NCI-H526 treated with DMSO at 0.1 percent for 48 hours (cell line): Measurements from ENCODE around the gene FMO2.

Experiments used
- DNase-seq: peaks from one replicate; lab custom pipeline; 2025; lab: John Stamatoyannopoulos, UW

The FMO2 gene

DNA sequence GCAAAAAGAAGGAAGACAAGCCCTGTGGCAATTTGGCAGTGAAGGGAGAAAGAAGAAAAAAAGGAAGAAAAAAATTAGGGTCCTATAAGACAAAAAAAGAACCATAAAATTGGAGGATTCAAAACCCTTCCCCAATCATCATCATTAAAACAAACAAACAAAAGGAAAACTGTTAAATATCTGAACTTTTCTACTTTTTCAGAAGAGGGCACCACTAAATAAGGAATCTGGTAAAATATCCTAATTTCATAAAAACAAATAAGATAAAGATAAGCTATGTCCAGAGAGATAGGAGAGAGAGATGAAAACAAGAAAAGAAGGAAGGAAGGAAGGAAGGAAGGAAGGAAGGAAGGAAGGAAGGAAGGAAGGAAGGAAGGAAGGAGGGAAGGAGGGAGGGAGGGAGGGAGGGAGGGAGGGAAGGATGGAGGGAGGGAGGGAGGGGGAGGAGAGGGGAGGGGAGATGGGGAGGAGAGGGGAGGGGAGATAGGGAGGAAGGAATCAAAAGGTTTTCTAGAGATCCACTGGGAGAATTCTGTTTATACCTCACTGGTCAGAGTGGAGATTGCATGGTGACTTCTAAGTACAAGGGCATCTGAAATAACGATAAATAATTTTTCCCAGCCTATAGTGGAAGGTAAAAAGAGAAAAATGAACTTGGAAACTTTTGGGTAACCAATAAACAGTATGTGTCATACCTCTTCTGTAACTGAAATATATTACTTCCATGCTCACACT lies 10.4 kb upstream of the FMO2 start:
- no peak for DNase-seq

DNA sequence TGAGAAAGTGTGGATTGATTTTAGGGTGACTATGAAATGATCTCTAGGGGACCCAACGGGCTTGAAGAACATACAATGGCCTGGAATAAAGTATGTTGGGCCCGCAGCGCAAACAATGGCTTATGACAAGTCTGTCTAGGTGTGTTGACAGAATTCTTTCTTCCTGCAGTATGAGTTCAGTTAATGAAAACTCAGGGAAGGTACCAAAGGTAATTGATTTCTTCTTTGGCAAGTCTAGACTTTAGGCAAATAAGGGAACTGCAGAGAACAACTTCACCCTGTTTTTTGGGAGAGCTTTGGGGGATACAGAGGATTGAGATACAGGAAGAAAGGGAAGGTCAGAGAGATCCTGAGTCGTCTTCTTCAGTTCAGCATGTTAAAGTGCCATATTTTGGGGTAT lies 7.8 kb upstream of the FMO2 start:
- no peak for DNase-seq

DNA sequence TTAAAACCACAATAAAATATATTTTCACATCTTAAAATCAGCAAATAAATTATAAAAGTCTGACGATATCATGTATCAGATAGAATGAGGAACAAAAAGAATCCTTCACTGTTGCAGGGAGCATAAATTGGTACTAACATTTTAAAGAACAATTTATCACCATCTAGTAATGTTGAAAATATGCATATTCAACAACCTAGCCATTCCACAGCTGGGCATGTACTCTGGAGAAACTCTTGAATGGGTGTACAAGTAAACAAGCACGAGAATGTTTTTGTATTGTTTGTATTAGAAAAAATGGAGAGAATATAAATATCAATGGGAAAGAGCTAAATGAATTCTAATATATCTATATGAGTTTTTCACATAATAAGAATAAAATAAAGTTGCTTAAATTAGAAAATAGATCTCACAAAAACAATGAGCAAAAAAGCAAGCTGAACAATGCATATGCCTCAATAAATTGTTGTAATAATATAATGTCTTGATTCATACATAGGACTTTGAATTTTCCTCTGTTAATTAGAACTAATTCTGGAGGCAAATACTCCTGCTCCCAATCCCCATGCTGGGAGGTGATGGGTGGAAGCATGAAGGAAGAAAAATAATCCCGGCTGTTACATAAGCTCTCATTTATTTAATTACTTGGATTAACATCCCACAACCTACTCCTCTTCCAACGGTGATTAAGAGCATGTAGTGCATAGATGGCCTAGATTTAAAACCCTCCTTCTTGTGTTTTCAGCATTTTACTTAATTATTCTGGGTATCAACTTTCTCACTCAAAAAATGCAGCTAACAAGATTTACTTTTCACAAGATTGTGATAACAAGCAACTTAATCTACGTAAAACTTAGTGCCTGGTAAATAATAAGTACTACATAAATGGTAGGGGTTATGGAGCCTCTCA lies 5.5 kb upstream of the FMO2 start:
- DNase-seq, result no peak

DNA sequence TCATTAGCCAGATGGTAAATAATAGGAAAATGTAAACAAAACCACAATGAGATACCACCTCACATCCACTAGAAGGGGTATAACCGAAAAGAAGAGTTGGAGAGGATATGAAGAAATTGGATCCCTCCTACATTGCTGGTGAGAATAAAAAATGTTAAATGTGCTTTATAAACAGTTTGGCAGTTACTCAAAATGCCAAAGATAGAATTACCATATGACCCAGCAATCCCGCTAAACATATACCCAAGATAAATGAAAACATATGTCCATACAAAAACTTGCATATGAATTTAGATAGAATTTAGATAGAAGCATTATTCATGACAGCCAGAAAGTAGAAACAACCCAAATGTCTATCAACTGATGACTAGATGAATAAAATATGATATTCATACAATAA lies 4.4 kb upstream of the FMO2 start:
- no peak for DNase-seq

DNA sequence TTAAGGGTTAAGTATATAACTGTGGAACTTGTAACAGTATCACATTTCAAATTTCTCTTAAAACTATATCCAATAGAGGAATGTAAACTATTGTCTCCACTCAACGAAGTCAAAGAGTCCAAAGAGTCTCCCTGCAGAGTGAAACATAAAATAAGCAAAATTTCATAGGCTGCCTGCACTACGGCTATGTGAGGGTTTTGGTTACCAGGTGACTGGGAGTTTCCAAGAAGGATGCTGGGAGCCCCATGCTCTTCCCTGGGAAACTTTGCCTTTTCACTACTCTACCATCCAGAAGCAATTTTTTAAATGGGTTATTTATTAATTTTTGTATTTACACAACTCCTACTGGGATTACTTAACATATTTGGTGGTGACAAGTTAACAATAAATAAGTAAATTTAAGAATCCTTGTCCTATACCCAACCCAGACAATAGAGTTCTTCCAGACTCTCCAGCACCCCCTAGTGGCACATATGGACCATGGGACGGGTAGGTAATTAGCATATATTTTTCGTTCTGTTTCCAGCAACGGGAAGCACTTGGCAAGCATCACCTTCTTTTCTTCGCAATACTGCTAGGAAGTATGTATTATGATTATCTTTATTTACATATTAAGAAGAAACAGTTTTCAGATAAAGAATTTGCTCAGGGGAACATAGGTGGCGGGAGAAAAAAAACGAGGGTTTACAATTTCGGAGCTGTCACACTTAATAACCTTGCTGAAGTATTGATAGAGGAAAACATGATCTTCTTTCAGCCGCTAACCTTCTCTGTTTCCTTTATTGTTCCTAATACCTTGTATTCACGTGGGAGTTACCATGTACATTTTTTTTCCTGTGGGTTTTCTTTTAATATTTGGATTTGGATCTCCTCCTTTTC lies 3.5 kb downstream of the FMO2 start:
- DNase-seq, result peak; percentile 83

- DNase-seq, result no peak
These were observed 6.9 kb downstream of the FMO2 start for GRCh38 chr1:171191992-171192391.

GRCh38 chr1:171195767-171196166 lies 10.7 kb downstream of the FMO2 start:
- DNase-seq, result no peak

GRCh38 chr1:171196351-171196750 lies 11.3 kb downstream of the FMO2 start:
- DNase-seq, result no peak

DNA sequence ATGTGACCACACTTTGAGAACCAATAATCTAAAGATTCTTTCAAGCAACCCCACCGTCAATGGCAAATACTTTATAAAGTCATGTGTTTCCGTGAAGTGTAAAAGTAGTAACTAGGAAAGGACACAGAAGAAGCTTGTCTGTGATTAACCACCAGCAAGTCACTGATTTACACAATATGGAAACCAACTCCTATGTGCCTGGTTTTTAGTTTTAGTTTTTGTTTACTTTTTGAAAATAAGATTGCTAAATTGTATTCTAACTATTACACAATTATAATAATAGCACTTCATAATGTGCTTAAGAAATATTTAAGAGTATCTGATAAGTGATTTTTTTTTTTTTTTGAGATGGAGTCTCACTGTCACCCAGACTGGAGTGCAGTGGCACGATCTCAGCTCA lies 13.0 kb downstream of the FMO2 start:
- no peak for DNase-seq

- no peak for DNase-seq
These were observed 19.2 kb downstream of the FMO2 start for GRCh38 chr1:171204296-171204695.

- no peak for DNase-seq
These were observed 21.3 kb downstream of the FMO2 start for GRCh38 chr1:171206204-171206977.

DNA sequence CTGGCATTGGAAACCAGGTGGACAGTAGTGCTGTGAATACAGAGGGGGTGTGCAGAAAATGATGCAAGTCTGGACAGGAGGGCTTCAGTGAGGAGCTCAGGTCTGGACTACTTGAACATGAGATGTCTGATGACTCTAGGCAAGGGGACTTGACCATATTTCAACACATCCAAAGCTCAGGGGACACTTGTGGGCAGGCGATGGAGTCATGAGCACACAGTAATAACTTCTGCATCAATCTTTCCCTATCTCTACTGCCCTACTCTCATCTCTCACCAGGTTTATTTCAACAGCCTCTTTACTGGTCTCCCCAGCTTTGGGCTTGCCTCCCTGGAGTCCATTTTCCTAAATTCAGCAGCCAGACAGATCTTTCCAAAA lies 21.9 kb downstream of the FMO2 start:
- no peak for DNase-seq

DNA sequence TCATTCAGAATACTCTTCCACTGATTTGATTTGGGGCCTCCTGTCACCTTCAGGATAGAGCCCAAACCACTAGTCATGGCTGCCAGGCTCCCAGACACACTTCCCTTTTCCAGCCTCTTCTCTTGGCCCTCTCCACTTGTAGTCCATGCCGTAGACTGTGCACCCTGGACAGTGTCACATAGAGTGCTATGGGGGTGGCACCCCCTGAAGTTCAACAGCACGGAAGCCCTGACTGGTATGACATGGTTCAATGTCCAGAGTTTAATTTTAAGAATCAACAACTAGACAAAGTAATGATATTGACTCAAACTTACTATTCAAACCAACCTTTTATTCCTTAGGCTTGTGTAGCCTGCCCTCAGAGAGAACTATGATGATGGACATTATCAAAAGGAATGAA lies 22.3 kb downstream of the FMO2 start:
- DNase-seq, result no peak

- no peak for DNase-seq
These were observed 25.3 kb downstream of the FMO2 start for GRCh38 chr1:171210355-171210754.

DNA sequence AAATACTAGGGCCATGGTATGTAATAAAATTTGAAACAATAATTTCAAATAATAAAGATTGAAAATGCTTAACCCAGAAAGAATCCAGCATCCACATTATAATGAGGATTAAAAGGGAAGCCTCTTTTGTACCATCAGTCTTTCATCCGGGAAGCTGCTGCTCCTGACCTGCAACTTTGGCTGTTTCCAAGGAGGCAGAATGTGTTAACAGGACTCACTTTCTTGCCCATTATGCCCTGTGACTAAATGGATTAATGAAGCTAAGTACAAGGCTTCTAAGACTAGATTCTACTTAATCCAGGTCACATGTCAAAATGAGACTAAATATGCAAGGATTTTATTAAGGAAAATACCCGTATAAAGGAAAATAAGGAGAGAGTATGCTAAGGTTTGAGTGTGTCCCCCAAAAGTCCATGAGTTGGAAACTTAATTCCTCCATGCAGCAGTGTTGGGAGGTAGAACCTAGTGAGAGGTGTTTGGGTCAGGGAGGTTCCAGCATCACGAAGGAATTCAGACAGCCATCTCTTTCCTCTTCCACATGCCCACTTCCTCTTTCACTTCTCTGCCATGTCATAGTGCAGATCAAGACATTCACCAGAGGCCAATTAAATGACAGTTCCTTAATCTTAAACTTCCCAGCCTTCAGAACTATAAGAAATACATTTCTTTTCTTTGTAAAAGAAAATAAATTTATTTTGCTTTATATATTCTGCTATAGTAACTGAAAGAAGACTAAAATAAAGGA lies 27.7 kb downstream of the FMO2 start:
- no peak for DNase-seq

DNA sequence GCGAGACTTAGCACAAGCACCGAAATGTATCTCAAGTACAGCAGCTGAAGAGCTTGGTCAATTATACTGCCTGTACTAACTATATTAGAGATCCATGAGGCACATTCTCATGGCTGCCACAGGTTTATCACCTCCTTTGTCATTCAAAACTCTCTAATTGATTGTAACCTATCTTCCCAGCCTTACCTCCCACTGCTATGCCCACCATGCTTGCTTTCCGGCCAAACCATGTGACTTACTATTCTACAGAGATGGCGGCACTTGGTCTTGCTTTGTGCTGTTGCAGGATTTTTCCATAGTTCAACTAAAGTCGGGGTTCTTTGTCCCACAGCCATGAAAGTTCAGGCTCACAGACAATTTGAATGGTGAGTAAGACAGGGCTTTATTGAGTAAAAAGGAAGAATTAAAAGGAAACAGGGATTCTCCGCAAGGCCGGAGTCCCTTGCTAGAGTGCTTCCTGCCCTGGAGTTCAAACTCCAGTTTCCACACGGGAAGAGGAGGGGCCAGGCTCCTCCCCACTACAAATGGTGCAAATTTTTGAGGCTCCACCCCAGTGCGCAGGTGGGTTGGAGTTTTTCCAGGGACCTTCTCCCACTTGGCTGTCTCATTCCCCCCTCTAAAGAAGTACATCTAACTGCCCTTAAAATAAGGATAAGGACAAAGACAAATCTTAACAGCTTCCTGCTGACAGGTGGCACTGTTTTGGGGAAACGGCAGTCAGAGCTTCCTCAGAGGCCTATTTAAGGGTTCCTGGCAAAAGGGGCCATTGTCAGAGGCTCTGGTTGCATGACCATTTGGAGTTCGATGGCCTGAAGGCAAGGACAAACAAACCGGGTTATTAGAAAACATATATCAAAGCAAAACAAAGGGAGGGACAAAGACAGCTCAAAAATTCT lies 28.7 kb downstream of the FMO2 start:
- no peak for DNase-seq

- DNase-seq, result no peak
These were observed 32.8 kb downstream of the FMO2 start for GRCh38 chr1:171217658-171218443.

- DNase-seq, result no peak
These were observed 33.6 kb downstream of the FMO2 start for GRCh38 chr1:171218661-171219060.
